Rectal smooth muscle tissue (tissue), 1 donor: ENCODE data around the gene LDLRAD4.
A peak's percentile ranks its signal among the peaks of the same experiment; 100 is the strongest.

Experiments used
- H3K27ac ChIP-seq: one replicate; pipeline ENCODE4 v1.7.0; 2013; ENCODE audit warnings: low read depth, low read length, inconsistent platforms
- H3K27me3 ChIP-seq: one replicate; pipeline ENCODE4 v1.7.0; 2013; ENCODE audit warnings: low read length; ENCODE audit not compliant: control insufficient read depth, insufficient read depth
- H3K36me3 ChIP-seq: one replicate; pipeline ENCODE4 v1.7.0; 2013; ENCODE audit warnings: low read length; ENCODE audit not compliant: control insufficient read depth, insufficient read depth
- H3K4me1 ChIP-seq: one replicate; pipeline ENCODE4 v1.7.0; 2013; ENCODE audit warnings: low read length; ENCODE audit not compliant: control insufficient read depth, insufficient read depth
- H3K4me3 ChIP-seq: one replicate; pipeline ENCODE4 v1.7.0; 2013; ENCODE audit warnings: low read length
- H3K9ac ChIP-seq: one replicate; pipeline ENCODE4 v1.7.0; 2013; ENCODE audit warnings: low read length

LDLRAD4 gene

GRCh38 chr18:13221869-13222855 lies 3.6 kb downstream of the LDLRAD4 start:
- Histone ChIP-seq H3K9ac (no peak overlapping the region), H3K27me3 (no peaks in the 10 kb centered on the region), H3K4me3 (peak overlapping the region; percentile 52), H3K27ac (peak overlapping the region; percentile 90), H3K4me1 (peaks cover 39% of the 10 kb centered on the region), H3K36me3 (no peaks in the 10 kb centered on the region)

- H3K4me1 ChIP-seq: peaks cover 39% of the 10 kb centered on the region
- no peaks in the 10 kb centered on the region for H3K36me3 ChIP-seq
- H3K27me3 ChIP-seq: no peaks in the 10 kb centered on the region
- peak overlapping the region; percentile 90 for H3K27ac ChIP-seq
- peak overlapping the region; percentile 52 for H3K4me3 ChIP-seq
- H3K9ac ChIP-seq: peak overlapping the region; percentile 7
Measured at GRCh38 chr18:13222856-13223281, 4.3 kb downstream of the LDLRAD4 start.

- H3K4me3 ChIP-seq: peak overlapping the region; percentile 52
- peak overlapping the region; percentile 90 for H3K27ac ChIP-seq
- H3K36me3 ChIP-seq: no peaks in the 10 kb centered on the region
- H3K27me3 ChIP-seq: no peaks in the 10 kb centered on the region
- H3K9ac ChIP-seq: peak overlapping the region; percentile 7
- peaks cover 39% of the 10 kb centered on the region for H3K4me1 ChIP-seq
Measured at GRCh38 chr18:13223311-13224143, 5.0 kb downstream of the LDLRAD4 start.

- Histone ChIP-seq H3K27me3 (no peaks in the 10 kb centered on the region), H3K4me1 (peaks cover 30% of the 10 kb centered on the region), H3K27ac (no peak overlapping the region), H3K36me3 (no peaks in the 10 kb centered on the region), H3K9ac (no peak overlapping the region), H3K4me3 (no peak overlapping the region)
Measured at GRCh38 chr18:13225261-13225660, 6.7 kb downstream of the LDLRAD4 start.

- no peak overlapping the region for H3K4me3 ChIP-seq
- no peak overlapping the region for H3K9ac ChIP-seq
- peaks cover 23% of the 10 kb centered on the region for H3K4me1 ChIP-seq
- no peaks in the 10 kb centered on the region for H3K27me3 ChIP-seq
- H3K27ac ChIP-seq: no peak overlapping the region
- no peaks in the 10 kb centered on the region for H3K36me3 ChIP-seq
Measured at GRCh38 chr18:13226533-13227144, 8.1 kb downstream of the LDLRAD4 start.

GRCh38 chr18:13227910-13228309 lies 9.3 kb downstream of the LDLRAD4 start:
- H3K27ac ChIP-seq: no peak overlapping the region
- no peaks in the 10 kb centered on the region for H3K27me3 ChIP-seq
- H3K9ac ChIP-seq: no peak overlapping the region
- no peak overlapping the region for H3K4me3 ChIP-seq
- H3K4me1 ChIP-seq: peaks cover 13% of the 10 kb centered on the region
- H3K36me3 ChIP-seq: no peaks in the 10 kb centered on the region

- Histone ChIP-seq H3K4me1 (peaks cover under 1% of the 10 kb centered on the region), H3K36me3 (no peaks in the 10 kb centered on the region), H3K27me3 (no peaks in the 10 kb centered on the region), H3K27ac (no peak overlapping the region), H3K9ac (no peak overlapping the region), H3K4me3 (no peak overlapping the region)
Measured at GRCh38 chr18:13229001-13229671, 10.6 kb downstream of the LDLRAD4 start.

- Histone ChIP-seq H3K27ac (no peak overlapping the region), H3K27me3 (no peaks in the 10 kb centered on the region), H3K9ac (no peak overlapping the region), H3K4me3 (no peak overlapping the region), H3K4me1 (peaks cover 5% of the 10 kb centered on the region), H3K36me3 (no peaks in the 10 kb centered on the region)
Measured at GRCh38 chr18:13231151-13231550, 12.6 kb downstream of the LDLRAD4 start.

GRCh38 chr18:13232086-13232917 lies 13.7 kb downstream of the LDLRAD4 start:
- H3K4me3 ChIP-seq: no peak overlapping the region
- no peak overlapping the region for H3K27ac ChIP-seq
- peaks cover 9% of the 10 kb centered on the region for H3K4me1 ChIP-seq
- H3K36me3 ChIP-seq: no peaks in the 10 kb centered on the region
- H3K27me3 ChIP-seq: no peaks in the 10 kb centered on the region
- H3K9ac ChIP-seq: no peak overlapping the region

GRCh38 chr18:13232971-13233786 lies 14.6 kb downstream of the LDLRAD4 start:
- no peaks in the 10 kb centered on the region for H3K27me3 ChIP-seq
- no peak overlapping the region for H3K27ac ChIP-seq
- peaks cover 9% of the 10 kb centered on the region for H3K4me1 ChIP-seq
- H3K36me3 ChIP-seq: no peaks in the 10 kb centered on the region
- H3K4me3 ChIP-seq: no peak overlapping the region
- H3K9ac ChIP-seq: no peak overlapping the region
